HepG2 (cell line): ENCODE data around the gene DIP2C. TPM values are rescaled to one million over a fixed set of nuclear protein-coding genes. Genes with fewer than 3 reads are reported as not detected.
"Not testable (repeated sequence)": the region's sequence is repeated elsewhere in the genome, so short reads cannot be mapped to it uniquely, and the experiment has no call there.

ENCODE experiments used
- ATAC-seq: fragments of 200-7000 bp; cut with Tn5 transposase; 3 replicates; pipeline ENCODE4 v1.9.1; 2020; ENCODE audit warnings: mild to moderate bottlenecking, moderate library complexity
- BruUV-seq: library from RNA; stranded (reverse); fragments of 400-500 nt; replicated peaks from 2 replicates; lab custom pipeline; 2021; lab: Mats Ljungman, UMichigan
- CTCF ChIA-PET: fragments of 300-600 bp; formaldehyde crosslinking; extraction: SDS; loops from one replicate; lab custom pipeline; 2021; ENCODE audit warnings: low total read pairs, inconsistent platforms, low intra/inter-chr PET ratio; lab: Yijun Ruan, JAX
- POLR2A ChIA-PET: fragments of 350-600 bp; sonication (Branson Sonifier 250); formaldehyde crosslinking; loops from one replicate; lab custom pipeline; 2020; ENCODE audit warnings: antibody characterized with exemption, inconsistent platforms; lab: Yijun Ruan, JAX
- DNase-seq: peaks from one replicate; pipeline ENCODE4 v3.0.0-alpha.2; 2015; ENCODE audit warnings: low spot score
- FAIRE-seq: peaks from 3 replicates; lab custom pipeline; 2011; peaks lifted over from hg19 to GRCh38; lab: Jason Lieb, UNC
- H2AFZ ChIP-seq: one replicate; pipeline ENCODE4 v1.6.1; 2011; ENCODE audit warnings: low read length, inconsistent platforms
- H3K27ac ChIP-seq: fragments of 300-600 bp; 3 replicates; pipeline ENCODE4 v1.8.0; 2011; ENCODE audit warnings: mixed run types, mild to moderate bottlenecking, mixed read lengths, low read length, inconsistent platforms; ENCODE audit not compliant: insufficient read depth; ENCODE audit errors: extremely low read length
- H3K27me3 ChIP-seq, 2 experiments: fragments of 200-600 bp in 1 of 2; 2 replicates in 1 of 2; 3 replicates in 1 of 2; pipeline versions ENCODE4 v1.6.0 to v1.8.0; 2011; ENCODE audit warnings: low read length in 2 of 2, mild to moderate bottlenecking in 2 of 2, moderate library complexity in 2 of 2, inconsistent platforms in 1 of 2; ENCODE audit not compliant: insufficient read depth in 2 of 2, control insufficient read depth in 1 of 2
- H3K36me3 ChIP-seq, 2 experiments: fragments of 200-600 bp in 1 of 2; replicated peaks in 1 of 2; 2 replicates in 1 of 2; 3 replicates in 1 of 2; pipeline versions ENCODE4 v1.5.1 to v1.8.0; 2011; ENCODE audit warnings: low read length in 2 of 2, inconsistent platforms in 1 of 2; ENCODE audit not compliant: insufficient read depth in 2 of 2, control insufficient read depth in 1 of 2
- H3K4me1 ChIP-seq: 2 replicates; pipeline ENCODE4 v1.5.1; 2012; ENCODE audit warnings: low read length, inconsistent platforms; ENCODE audit not compliant: insufficient read depth
- H3K4me2 ChIP-seq: 2 replicates; pipeline ENCODE4 v1.6.0; 2011; ENCODE audit warnings: low read depth, low read length, inconsistent platforms
- H3K4me3 ChIP-seq, 3 experiments: fragments of 200-600 bp in 1 of 3; sonication (generic), shearing (Covaris generic) in 1 of 3; replicated peaks in 1 of 3; 2 replicates each; pipeline ENCODE4 v1.5.1; 2011 to 2016; ENCODE audit warnings: low read length in 3 of 3, inconsistent platforms in 2 of 3, low read depth in 2 of 3, mild to moderate bottlenecking in 2 of 3, control low read depth in 1 of 3, mixed read lengths in 1 of 3; ENCODE audit not compliant: insufficient read depth in 1 of 3
- H3K79me2 ChIP-seq: one replicate; pipeline ENCODE4 v1.6.1; 2011; ENCODE audit warnings: low read length, inconsistent platforms; ENCODE audit not compliant: insufficient read depth
- H3K9ac ChIP-seq: 2 replicates; pipeline ENCODE4 v1.6.0; 2011; ENCODE audit warnings: mild to moderate bottlenecking, low read depth, low read length, inconsistent platforms; ENCODE audit not compliant: insufficient read depth
- H3K9me3 ChIP-seq: 2 replicates; pipeline ENCODE4 v1.5.1; 2012; ENCODE audit warnings: mild to moderate bottlenecking, low read length
- H4K20me1 ChIP-seq: 2 replicates; pipeline ENCODE4 v1.6.0; 2011; ENCODE audit warnings: inconsistent platforms, mild to moderate bottlenecking, low read length, moderate library complexity; ENCODE audit not compliant: insufficient read depth
- EHMT2 ChIP-seq: fragments of 200-600 bp; sonication (generic); IDR thresholded peaks from 2 replicates; pipeline ENCODE4 v1.7.0; 2017; ENCODE audit warnings: antibody characterized with exemption, low read depth, low read length, borderline replicate concordance
- EP300 ChIP-seq, 3 experiments: sonication (generic) in 1 of 3; formaldehyde crosslinking in 1 of 3; IDR thresholded peaks; 2 replicates each; pipeline versions ENCODE4 v1.5.1 to v1.6.1; 2011 to 2020; ENCODE audit warnings: low read depth in 2 of 3, low read length in 2 of 3, borderline replicate concordance in 1 of 3, improper control_type of control experiment in 1 of 3, mild to moderate bottlenecking in 1 of 3, missing genetic modification reagents in 1 of 3, moderate library complexity in 1 of 3
- ERF ChIP-seq: IDR thresholded peaks from 2 replicates; pipeline ENCODE4 v1.6.1; 2018; ENCODE audit warnings: missing biosample characterization, missing genetic modification reagents
- PHF21A ChIP-seq: sonication (generic); formaldehyde crosslinking; IDR thresholded peaks from 2 replicates; pipeline ENCODE4 v1.5.0; 2020; ENCODE audit warnings: mild to moderate bottlenecking, missing genetic modification reagents
- PPARG ChIP-seq: conservative IDR thresholded peaks from 2 replicates; pipeline ENCODE4 v1.6.1; 2016; ENCODE audit warnings: missing biosample characterization, missing genetic modification reagents
- SIX1 ChIP-seq: sonication (generic); formaldehyde crosslinking; IDR thresholded peaks from 2 replicates; pipeline ENCODE4 v1.4.0; 2020; ENCODE audit warnings: missing genetic modification reagents, borderline replicate concordance
- TARDBP ChIP-seq: sonication (generic); formaldehyde crosslinking; IDR thresholded peaks from 2 replicates; pipeline ENCODE4 v1.8.0; 2022; ENCODE audit warnings: mild to moderate bottlenecking, missing genetic modification reagents
- TMF1 ChIP-seq: sonication (generic); formaldehyde crosslinking; IDR thresholded peaks from 2 replicates; pipeline ENCODE4 v1.8.1; 2022; ENCODE audit warnings: low read depth, missing genetic modification reagents
- ZFP62 ChIP-seq: sonication (generic); formaldehyde crosslinking; IDR thresholded peaks from 2 replicates; pipeline ENCODE4 v1.4.0; 2020; ENCODE audit warnings: missing genetic modification reagents
- ZNF124 ChIP-seq: sonication (generic); formaldehyde crosslinking; IDR thresholded peaks from 2 replicates; pipeline ENCODE4 v1.4.0; 2020; ENCODE audit warnings: missing genetic modification reagents
- ZNF224 ChIP-seq: sonication (generic); formaldehyde crosslinking; IDR thresholded peaks from 2 replicates; pipeline ENCODE4 v1.5.0; 2020; ENCODE audit warnings: mild to moderate bottlenecking, missing genetic modification reagents
- ZNF451 ChIP-seq: sonication (generic); formaldehyde crosslinking; IDR thresholded peaks from 2 replicates; pipeline ENCODE4 v1.5.0; 2020; ENCODE audit warnings: mild to moderate bottlenecking, missing genetic modification reagents
- WGBS: methylation state at CpG from one replicate; pipeline ENCODE4 v1.1.6; 2017; ENCODE audit warnings: low lambda C conversion rate; 5-methylcytosine and 5-hydroxymethylcytosine counted together
- in situ Hi-C: cut with HindIII; loops from 2 replicates; pipeline ENCODE4 v1.10.0; 2017; ENCODE audit warnings: low pct_unique_long_range_greater_than_20kb; ENCODE audit not compliant: extremely low pct_ligation_motif_present
- intact Hi-C: fragments of 100-400 bp; cut with micrococcal nuclease; formaldehyde crosslinking; loops from one replicate; pipeline ENCODE4 v1.10.0; 2022; ENCODE audit not compliant: unreplicated experiment
- polyA plus RNA-seq, 8 experiments: library from polyadenylated mRNA; depleted of rRNA in 3 of 8; stranded (reverse) in 7 of 8; unstranded in 1 of 8; fragments of >200 nt; fragmentation: Illumina TruSeq in 4 of 8; extraction: Trizol in 4 of 8; gene quantifications; 2 replicates each; pipeline versions ENCODE4 v1.2.1 to v1.2.3, GENCODE V29; 2011 to 2016; ENCODE audit warnings: low read depth in 4 of 8, missing spikeins in 1 of 8, mixed read lengths in 1 of 8; ENCODE audit not compliant: insufficient read depth in 1 of 8
- total RNA-seq, 5 experiments: library from RNA; depleted of rRNA; stranded (reverse); fragments of >200 nt; fragmentation: Illumina TruSeq; extraction: Trizol; gene quantifications; 2 replicates each; pipeline ENCODE4 v1.2.3, GENCODE V29; 2016; ENCODE audit warnings: low read depth in 1 of 5
- TF ChIP-seq, protein P1 (sequence below): sonication (generic); formaldehyde crosslinking; conservative IDR thresholded peaks from 2 replicates; pipeline ENCODE4 v1.4.0; 2020; ENCODE audit warnings: missing genetic modification reagents
- TF ChIP-seq, protein P2 (sequence below): sonication (generic); formaldehyde crosslinking; IDR thresholded peaks from 2 replicates; pipeline ENCODE4 v1.5.0; 2020; ENCODE audit warnings: mild to moderate bottlenecking, missing genetic modification reagents, borderline replicate concordance
- TF ChIP-seq, protein P3 (sequence below): sonication (generic); formaldehyde crosslinking; IDR thresholded peaks from 2 replicates; pipeline ENCODE4 v1.4.0; 2020; ENCODE audit warnings: mild to moderate bottlenecking, missing genetic modification reagents

The DIP2C gene
- total and polyA plus RNA-seq, 2 of the 13 experiments (the other 11 are each of a cell fraction or from before 2014, with no cell fraction given): 2.2 to 2.7 TPM

GRCh38 chr10:596725-597345, 92.6 kb downstream of the DIP2C start:
- Histone ChIP-seq H3K9ac (no peak overlapping the region), H4K20me1 (no peaks in the 10 kb centered on the region), H3K9me3 (no peaks in the 10 kb centered on the region), H3K4me1 (no peaks in the 10 kb centered on the region), H3K27me3 (no peaks in the 10 kb centered on the region), H3K79me2 (no peaks in the 10 kb centered on the region), H3K4me3 (no peak overlapping the region)
- DNase-seq (no peak), ATAC-seq (no peak), FAIRE-seq (no peak)
- WGBS: 99% methylated on average over 16 of the region's 17 CpGs
- CTCF ChIA-PET: no interaction called here
- TF ChIP-seq ZNF451 (CRISPR knock-in tag) (no peak), PPARG (CRISPR knock-in tag) (no peak), PHF21A (no peak), SIX1 (CRISPR knock-in tag) (no peak), EHMT2 (no peak), EP300 (IDR thresholded peaks at IDR 0.05; ENCODE audit: low read depth in 2 of 2, low read length in 2 of 2) (no peak), EP300 (CRISPR knock-in tag; IDR thresholded peaks at IDR 0.05; ENCODE audit: borderline replicate concordance) (no peak), TARDBP (CRISPR knock-in tag) (no peak), ZNF224 (no peak), ERF (CRISPR knock-in tag) (no peak), TMF1 (CRISPR knock-in tag) (no peak), ZNF124 (CRISPR knock-in tag) (no peak), ZFP62 (CRISPR knock-in tag) (no peak)
- TF ChIP-seq, protein P1, sequence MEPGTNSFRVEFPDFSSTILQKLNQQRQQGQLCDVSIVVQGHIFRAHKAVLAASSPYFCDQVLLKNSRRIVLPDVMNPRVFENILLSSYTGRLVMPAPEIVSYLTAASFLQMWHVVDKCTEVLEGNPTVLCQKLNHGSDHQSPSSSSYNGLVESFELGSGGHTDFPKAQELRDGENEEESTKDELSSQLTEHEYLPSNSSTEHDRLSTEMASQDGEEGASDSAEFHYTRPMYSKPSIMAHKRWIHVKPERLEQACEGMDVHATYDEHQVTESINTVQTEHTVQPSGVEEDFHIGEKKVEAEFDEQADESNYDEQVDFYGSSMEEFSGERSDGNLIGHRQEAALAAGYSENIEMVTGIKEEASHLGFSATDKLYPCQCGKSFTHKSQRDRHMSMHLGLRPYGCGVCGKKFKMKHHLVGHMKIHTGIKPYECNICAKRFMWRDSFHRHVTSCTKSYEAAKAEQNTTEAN (CRISPR knock-in tag): no peak
- TF ChIP-seq, protein P2, sequence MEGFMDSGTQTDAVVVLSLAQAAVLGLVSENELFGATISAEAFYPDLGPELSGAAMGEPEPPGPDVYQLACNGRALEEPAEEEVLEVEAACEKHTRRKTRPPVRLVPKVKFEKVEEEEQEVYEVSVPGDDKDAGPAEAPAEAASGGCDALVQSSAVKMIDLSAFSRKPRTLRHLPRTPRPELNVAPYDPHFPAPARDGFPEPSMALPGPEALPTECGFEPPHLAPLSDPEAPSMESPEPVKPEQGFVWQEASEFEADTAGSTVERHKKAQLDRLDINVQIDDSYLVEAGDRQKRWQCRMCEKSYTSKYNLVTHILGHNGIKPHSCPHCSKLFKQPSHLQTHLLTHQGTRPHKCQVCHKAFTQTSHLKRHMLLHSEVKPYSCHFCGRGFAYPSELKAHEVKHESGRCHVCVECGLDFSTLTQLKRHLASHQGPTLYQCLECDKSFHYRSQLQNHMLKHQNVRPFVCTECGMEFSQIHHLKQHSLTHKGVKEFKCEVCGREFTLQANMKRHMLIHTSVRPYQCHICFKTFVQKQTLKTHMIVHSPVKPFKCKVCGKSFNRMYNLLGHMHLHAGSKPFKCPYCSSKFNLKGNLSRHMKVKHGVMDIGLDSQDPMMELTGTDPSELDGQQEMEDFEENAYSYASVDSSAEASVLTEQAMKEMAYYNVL (CRISPR knock-in tag): no peak
- TF ChIP-seq, protein P3, sequence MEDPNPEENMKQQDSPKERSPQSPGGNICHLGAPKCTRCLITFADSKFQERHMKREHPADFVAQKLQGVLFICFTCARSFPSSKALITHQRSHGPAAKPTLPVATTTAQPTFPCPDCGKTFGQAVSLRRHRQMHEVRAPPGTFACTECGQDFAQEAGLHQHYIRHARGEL: no peak
- TF ChIP-seq, all 625 proteins: peak for 0
- in situ Hi-C loops: no loop called here
- intact Hi-C loops: loop anchor here (1.0 kb wide), 1 partner anchor 48 kb away; no protein-coding TSS in a partner anchor
- no peak overlapping the region for H2AFZ ChIP-seq
- no peak overlapping the region for H3K27ac ChIP-seq
- POLR2A ChIA-PET: no interaction called here
- no peak overlapping the region for H3K4me2 ChIP-seq
- no peaks in the 10 kb centered on the region for H3K36me3 ChIP-seq
- no TSS peak for BruUV-seq

DNA sequence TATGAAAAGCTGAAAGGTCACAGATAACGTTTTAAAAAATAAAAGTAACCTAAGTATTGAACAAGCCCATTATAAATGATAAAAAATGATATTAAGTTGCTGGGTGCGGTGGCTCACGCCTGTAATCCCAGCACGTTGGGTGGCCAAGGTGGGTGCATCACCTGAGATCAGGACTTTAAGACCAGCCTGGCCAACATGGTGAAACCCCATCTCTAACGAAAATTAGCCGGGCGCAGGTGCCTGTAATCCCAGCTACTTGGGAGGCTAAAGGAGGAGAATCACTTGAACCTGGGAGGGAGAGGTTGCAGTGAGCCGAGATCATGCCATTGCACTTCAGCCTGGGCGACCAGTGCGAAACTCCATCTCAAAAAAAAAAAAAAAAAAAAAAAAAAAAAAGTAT, 93.3 kb downstream of the DIP2C start:
- WGBS: 93% methylated on average over 10 of the region's 10 CpGs
- H3K4me2 ChIP-seq, BruUV-seq, ATAC-seq, H3K79me2 ChIP-seq, CTCF ChIA-PET, FAIRE-seq, H3K9ac ChIP-seq, H3K4me1 ChIP-seq, intact Hi-C loops, H3K27ac ChIP-seq, in situ Hi-C loops, H3K36me3 ChIP-seq, DNase-seq, H2AFZ ChIP-seq, POLR2A ChIA-PET, H4K20me1 ChIP-seq, H3K4me3 ChIP-seq, H3K27me3 ChIP-seq, H3K9me3 ChIP-seq: not testable (repeated sequence)
